ENCODE measurements around the gene ACTA2.

Gene ACTA2

DNA sequence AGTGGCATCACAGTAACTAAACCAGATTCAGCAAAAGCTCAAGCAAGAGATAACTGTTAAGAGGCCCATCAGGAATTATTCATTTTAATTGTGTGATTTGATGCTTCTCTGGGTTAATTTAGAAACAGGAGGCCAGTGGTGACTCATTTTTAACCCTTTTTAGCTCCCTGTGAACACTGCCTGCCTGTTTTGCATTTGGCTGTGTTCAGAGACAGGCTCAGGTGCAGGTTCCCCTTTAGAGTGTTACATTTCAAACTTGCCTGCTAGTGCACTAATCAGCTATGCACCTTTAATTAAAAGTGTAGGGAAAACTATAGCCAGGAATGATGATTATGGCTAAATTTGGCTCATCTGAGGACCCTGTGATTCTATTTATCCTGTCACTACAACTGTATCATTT is 66.0 kb downstream of the ACTA2 start:
- POLR2A ChIA-PET = no interaction called here
- DNase-seq (ENCODE audit: extremely low spot score) = no peak
- TF ChIP-seq FOXK2 (IDR thresholded peaks at IDR 0.05) (no peak), NFRKB (IDR thresholded peaks at IDR 0.05) (no peak), ZNF384 (IDR thresholded peaks at IDR 0.05) (no peak), CTBP1 (IDR thresholded peaks at IDR 0.05; ENCODE audit: borderline replicate concordance) (no peak)
- CTCF ChIA-PET = no interaction called here

Measured in HEK293T (cell line).